ENCODE measurements around the gene RTN4. TPM values are rescaled to one million over a fixed set of nuclear protein-coding genes. Genes with fewer than 3 reads are reported as not detected.
A peak's percentile ranks its signal among the peaks of the same experiment; 100 is the strongest.
"Not testable (repeated sequence)": the region's sequence is repeated elsewhere in the genome, so short reads cannot be mapped to it uniquely, and the experiment has no call there.

Gene RTN4
- total RNA-seq, 2 donors from 2014 or later, result 112 to 215 TPM

GRCh38 chr2:55096586-55096985, 46.3 kb upstream of the RTN4 start:
- Histone ChIP-seq H3K27me3 (no peaks in the 10 kb centered on the region), H3K36me3 (replicated peaks in 1 of 2; ENCODE audit: insufficient read depth in 1 of 2, low read depth in 2 of 2) (no peaks in the 10 kb centered on the region), H3K9me3 (no peaks in the 10 kb centered on the region), H3K4me1 (peaks cover 33% of the 10 kb centered on the region), H3K27ac (peak overlapping the region in 1 of 4 donors; percentile 67), H3K4me3 (no peak overlapping the region)
- TF ChIP-seq CTCF (IDR thresholded peaks at IDR 0.05), result no peak
- TF ChIP-seq POLR2A (IDR thresholded peaks at IDR 0.05), result no peak
- no peak for ATAC-seq
- DNase-seq, result no peak
- intact Hi-C loops (cut with DNase I), result no loop called here
- WGBS, 2 donors, result 86 to 87% methylated on average over 3 of the region's 3 CpGs

- no peaks in the 10 kb centered on the region for H3K9me3 ChIP-seq
- no peaks in the 10 kb centered on the region for H3K27me3 ChIP-seq
- H3K27ac ChIP-seq, result no peak overlapping the region
- intact Hi-C loops (cut with DNase I), result no loop called here
- no peak for TF ChIP-seq CTCF (IDR thresholded peaks at IDR 0.05)
- no peak for TF ChIP-seq POLR2A (IDR thresholded peaks at IDR 0.05)
- 72 to 76% methylated on average over 4 of the region's 4 CpGs for WGBS, 2 donors
- peaks cover 16% of the 10 kb centered on the region for H3K4me1 ChIP-seq
- H3K36me3 ChIP-seq (replicated peaks in 1 of 2; ENCODE audit: insufficient read depth in 1 of 2, low read depth in 2 of 2), result no peaks in the 10 kb centered on the region
- no peak overlapping the region for H3K4me3 ChIP-seq
- ATAC-seq (no peak), DNase-seq (no peak)
Observed at GRCh38 chr2:55093381-55093780, 43.1 kb upstream of the RTN4 start.

GRCh38 chr2:55092439-55092838, 42.2 kb upstream of the RTN4 start:
- TF ChIP-seq CTCF (IDR thresholded peaks at IDR 0.05) (no peak), POLR2A (IDR thresholded peaks at IDR 0.05) (no peak)
- 52 to 55% methylated on average over 6 of the region's 6 CpGs for WGBS, 2 donors
- no peaks in the 10 kb centered on the region for H3K9me3 ChIP-seq
- ATAC-seq, result no peak
- no peak overlapping the region for H3K27ac ChIP-seq
- intact Hi-C loops (cut with DNase I), result no loop called here
- DNase-seq, result no peak
- H3K36me3 ChIP-seq (replicated peaks in 1 of 2; ENCODE audit: insufficient read depth in 1 of 2, low read depth in 2 of 2), result no peaks in the 10 kb centered on the region
- peaks cover 10% of the 10 kb centered on the region for H3K4me1 ChIP-seq
- H3K4me3 ChIP-seq, result no peak overlapping the region
- H3K27me3 ChIP-seq, result no peaks in the 10 kb centered on the region

GRCh38 chr2:55091681-55092080, 41.4 kb upstream of the RTN4 start:
- intact Hi-C loops (cut with DNase I); H3K4me3 ChIP-seq; H3K9me3 ChIP-seq; H3K27ac ChIP-seq; H3K36me3 ChIP-seq (replicated peaks in 1 of 2; ENCODE audit: insufficient read depth in 1 of 2, low read depth in 2 of 2); ATAC-seq; H3K27me3 ChIP-seq; H3K4me1 ChIP-seq; DNase-seq: not testable (repeated sequence)
- 79 to 92% methylated on average over 4 of the region's 4 CpGs for WGBS, 2 donors

- DNase-seq (no peak), ATAC-seq (no peak)
- no peaks in the 10 kb centered on the region for H3K36me3 ChIP-seq (replicated peaks in 1 of 2; ENCODE audit: insufficient read depth in 1 of 2, low read depth in 2 of 2)
- H3K4me1 ChIP-seq, result no peaks in the 10 kb centered on the region
- WGBS, 2 donors, result 77 to 96% methylated on average over 2 of the region's 2 CpGs
- no peak overlapping the region for H3K4me3 ChIP-seq
- no peak overlapping the region for H3K27ac ChIP-seq
- H3K27me3 ChIP-seq, result no peaks in the 10 kb centered on the region
- H3K9me3 ChIP-seq, result no peaks in the 10 kb centered on the region
- intact Hi-C loops (cut with DNase I), result no loop called here
- TF ChIP-seq POLR2A (IDR thresholded peaks at IDR 0.05), result no peak
- TF ChIP-seq CTCF (IDR thresholded peaks at IDR 0.05), result no peak
Observed at GRCh38 chr2:55090702-55091101, 40.5 kb upstream of the RTN4 start.

Data from body of pancreas (tissue), 4 donors.